IMR-90 (cell line): ENCODE results near the gene ACACA. TPM values are rescaled to one million over a fixed set of nuclear protein-coding genes. Genes with fewer than 3 reads are reported as not detected.
A peak's percentile ranks its signal among the peaks of the same experiment; 100 is the strongest.

Source experiments
- ATAC-seq: fragments of 200-7000 bp; cut with Tn5 transposase; 2 replicates; pipeline ENCODE4 v1.9.1; 2020; ENCODE audit warnings: low read depth, mild to moderate bottlenecking, moderate library complexity
- BruUV-seq: library from RNA; stranded (reverse); fragments of 400-500 nt; replicated peaks from 2 replicates; lab custom pipeline; 2021; lab: Mats Ljungman, UMichigan
- CTCF ChIA-PET: fragments of 300-600 bp; formaldehyde crosslinking; extraction: SDS; loops from one replicate; lab custom pipeline; 2021; ENCODE audit warnings: antibody characterized with exemption; lab: Yijun Ruan, JAX
- POLR2A ChIA-PET: fragments of 300-600 bp; sonication (Branson Sonifier 250); formaldehyde crosslinking; loops from one replicate; lab custom pipeline; 2022; ENCODE audit warnings: antibody characterized with exemption; ENCODE audit not compliant: unreplicated experiment; lab: Charles Lee
- DNase-seq: peaks from one replicate; pipeline ENCODE4 v3.0.0; 2013
- H2AFZ ChIP-seq: replicated peaks from 2 replicates; pipeline ENCODE3; 2013; ENCODE audit warnings: low read length, mild to moderate bottlenecking; ENCODE audit not compliant: poor library complexity
- H2AK5ac ChIP-seq: 2 replicates; pipeline ENCODE4 v1.6.1; 2013; ENCODE audit warnings: low read depth, low read length, inconsistent platforms
- H2AK9ac ChIP-seq: replicated peaks from 2 replicates; pipeline ENCODE3; 2013; ENCODE audit warnings: mild to moderate bottlenecking, low read depth, low read length, moderate library complexity; ENCODE audit not compliant: poor library complexity
- H2BK120ac ChIP-seq: 2 replicates; pipeline ENCODE4 v1.6.1; 2013; ENCODE audit warnings: low read depth, low read length, inconsistent platforms
- H2BK15ac ChIP-seq: 3 replicates; pipeline ENCODE4 v1.6.1; 2013; ENCODE audit warnings: low read depth, low read length, inconsistent platforms
- H2BK20ac ChIP-seq: 2 replicates; pipeline ENCODE4 v1.6.1; 2013; ENCODE audit warnings: low read depth, mild to moderate bottlenecking, inconsistent platforms, low read length, moderate library complexity
- H2BK5ac ChIP-seq: 2 replicates; pipeline ENCODE4 v1.6.1; 2013; ENCODE audit warnings: mild to moderate bottlenecking, low read depth, low read length, inconsistent platforms; ENCODE audit not compliant: poor library complexity, severe bottlenecking
- H3K14ac ChIP-seq: replicated peaks from 2 replicates; pipeline ENCODE4 v1.6.1; 2013; ENCODE audit warnings: low read depth, low read length, inconsistent platforms
- H3K18ac ChIP-seq: 2 replicates; pipeline ENCODE4 v1.6.1; 2013; ENCODE audit warnings: low read depth, low read length, control low read depth
- H3K23ac ChIP-seq: 2 replicates; pipeline ENCODE4 v1.6.1; 2013; ENCODE audit warnings: low read depth, low read length, inconsistent platforms
- H3K27ac ChIP-seq: 2 replicates; pipeline ENCODE4 v1.5.1; 2013; ENCODE audit warnings: mild to moderate bottlenecking, control low read depth, low read length; ENCODE audit not compliant: insufficient read depth
- H3K27me3 ChIP-seq: 2 replicates; pipeline ENCODE4 v1.6.1; 2013; ENCODE audit warnings: low read length; ENCODE audit not compliant: control insufficient read depth, insufficient read depth
- H3K36me3 ChIP-seq: 2 replicates; pipeline ENCODE4 v1.6.1; 2013; ENCODE audit warnings: low read length, mixed read lengths; ENCODE audit not compliant: control insufficient read depth, insufficient read depth
- H3K4ac ChIP-seq: 2 replicates; pipeline ENCODE4 v1.6.1; 2013; ENCODE audit warnings: low read depth, low read length, inconsistent platforms
- H3K4me1 ChIP-seq: 2 replicates; pipeline ENCODE4 v1.6.1; 2013; ENCODE audit warnings: low read length, mixed read lengths; ENCODE audit not compliant: control insufficient read depth, insufficient read depth
- H3K4me2 ChIP-seq: 2 replicates; pipeline ENCODE4 v1.6.1; 2013; ENCODE audit warnings: low read depth, mild to moderate bottlenecking, control low read depth, low read length, moderate library complexity
- H3K4me3 ChIP-seq: 2 replicates; pipeline ENCODE4 v1.5.1; 2013; ENCODE audit warnings: low read depth, mild to moderate bottlenecking, control low read depth, low read length, moderate library complexity; ENCODE audit not compliant: insufficient read depth
- H3K56ac ChIP-seq: 2 replicates; pipeline ENCODE4 v1.6.1; 2013; ENCODE audit warnings: low read length, inconsistent platforms; ENCODE audit not compliant: insufficient read depth; ENCODE audit errors: extremely low read depth
- H3K79me1 ChIP-seq, 2 experiments: 2 replicates each; pipeline ENCODE4 v1.6.1; 2013; ENCODE audit warnings: low read length in 2 of 2, inconsistent platforms in 1 of 2, low read depth in 1 of 2
- H3K9ac ChIP-seq: 2 replicates; pipeline ENCODE4 v1.6.1; 2013; ENCODE audit warnings: low read depth, low read length, control low read depth
- H3K9me1 ChIP-seq: 2 replicates; pipeline ENCODE4 v1.6.1; 2013; ENCODE audit warnings: low read length, inconsistent platforms; ENCODE audit not compliant: insufficient read depth
- H3K9me3 ChIP-seq: 2 replicates; pipeline ENCODE4 v1.6.1; 2013; ENCODE audit warnings: low read length; ENCODE audit not compliant: control insufficient read depth, insufficient read depth
- H4K20me1 ChIP-seq: 2 replicates; pipeline ENCODE4 v1.6.1; 2013; ENCODE audit warnings: low read length, inconsistent platforms; ENCODE audit not compliant: insufficient read depth
- H4K5ac ChIP-seq: 2 replicates; pipeline ENCODE4 v1.6.1; 2013; ENCODE audit warnings: mild to moderate bottlenecking, low read depth, low read length, control low read depth
- H4K8ac ChIP-seq, 2 experiments: 2 replicates each; pipeline ENCODE4 v1.6.1; 2013; ENCODE audit warnings: low read depth in 2 of 2, low read length in 2 of 2, control low read depth in 1 of 2, inconsistent platforms in 1 of 2
- H4K91ac ChIP-seq: 2 replicates; pipeline ENCODE4 v1.6.1; 2013; ENCODE audit warnings: low read depth, low read length, inconsistent platforms; ENCODE audit not compliant: insufficient read depth
- BHLHE40 ChIP-seq: fragments of 150-350 bp; IDR thresholded peaks from 2 replicates; pipeline ENCODE4 v1.6.1; 2016; ENCODE audit warnings: mild to moderate bottlenecking, low read depth, low read length
- CEBPB ChIP-seq: IDR thresholded peaks from 2 replicates; pipeline ENCODE4 v1.6.1; 2012; ENCODE audit warnings: low read depth, low read length, improper control_type of control experiment
- CTCF ChIP-seq: conservative IDR thresholded peaks from 2 replicates; pipeline ENCODE4 v1.5.1; 2012; ENCODE audit warnings: mild to moderate bottlenecking, low read depth, low read length, improper control_type of control experiment
- MAFK ChIP-seq: IDR thresholded peaks from 2 replicates; pipeline ENCODE4 v1.6.1; 2012; ENCODE audit warnings: low read depth, low read length, improper control_type of control experiment
- MXI1 ChIP-seq: IDR thresholded peaks from 2 replicates; pipeline ENCODE4 v1.6.1; 2012; ENCODE audit warnings: low read depth, mild to moderate bottlenecking, low read length, moderate library complexity, borderline replicate concordance
- NFE2L2 ChIP-seq: fragments of 150-350 bp; IDR thresholded peaks from 2 replicates; pipeline ENCODE4 v1.6.1; 2016; ENCODE audit warnings: low read depth, mild to moderate bottlenecking, low read length
- RFX5 ChIP-seq: IDR thresholded peaks from 2 replicates; pipeline ENCODE4 v1.8.0; 2012; ENCODE audit warnings: low read depth, mild to moderate bottlenecking, low read length, moderate library complexity
- SMC3 ChIP-seq: fragments of 150-350 bp; IDR thresholded peaks from 2 replicates; pipeline ENCODE4 v1.6.1; 2016; ENCODE audit warnings: low read depth, mild to moderate bottlenecking, antibody characterized with exemption, low read length, moderate library complexity
- WGBS, 2 experiments: methylation state at CpG; one replicate each; pipeline versions ENCODE4 v1.1.5 to v1.1.7; 2013; ENCODE audit warnings: missing lambda C conversion rate in 2 of 2; ENCODE audit not compliant: insufficient read length in 1 of 2; ENCODE audit errors: extremely low coverage in 2 of 2; 5-methylcytosine and 5-hydroxymethylcytosine counted together
- dilution Hi-C: fragments of 300-500 bp; cut with HindIII; formaldehyde crosslinking; loops from one replicate; pipeline ENCODE4 v1.14.3; 2018; ENCODE audit warnings: low sequenced_read_pairs; ENCODE audit not compliant: unreplicated experiment
- in situ Hi-C: fragments of 300-500 bp; cut with MboI; formaldehyde crosslinking; loops from 3 replicates; pipeline ENCODE4 v1.14.3; 2019; ENCODE audit warnings: low sequenced_read_pairs, inconsistent platforms, mixed read lengths
- intact Hi-C: fragments of 100-400 bp; cut with micrococcal nuclease; formaldehyde crosslinking; loops from 2 replicates; pipeline ENCODE4 v1.10.0; 2022
- polyA plus RNA-seq, 3 experiments: library from polyadenylated mRNA; depleted of rRNA; stranded (reverse); fragments of >200 nt; gene quantifications; 2 replicates each; pipeline ENCODE4 v1.2.3, GENCODE V29; 2012; ENCODE audit warnings: low replicate concordance in 1 of 3
- total RNA-seq: library from RNA; depleted of rRNA; stranded (reverse); fragments of >200 nt; gene quantifications from 2 replicates; pipeline ENCODE4 v1.2.3, GENCODE V29; 2012
- TF ChIP-seq, protein P1 (sequence below): fragments of 150-350 bp; IDR thresholded peaks from 2 replicates; pipeline ENCODE4 v1.6.1; 2017; ENCODE audit warnings: mild to moderate bottlenecking, antibody characterized with exemption, low read length, low read depth
- TF ChIP-seq, protein P2 (sequence below): fragments of 150-350 bp; IDR thresholded peaks from 2 replicates; pipeline ENCODE4 v1.6.1; 2016; ENCODE audit warnings: low read depth, mild to moderate bottlenecking, low read length, moderate library complexity, borderline replicate concordance

The ACACA gene
- total and polyA plus RNA-seq, 2 of the 4 experiments (the other 2 are of a cell fraction) = 21.3 to 39.1 TPM

DNA sequence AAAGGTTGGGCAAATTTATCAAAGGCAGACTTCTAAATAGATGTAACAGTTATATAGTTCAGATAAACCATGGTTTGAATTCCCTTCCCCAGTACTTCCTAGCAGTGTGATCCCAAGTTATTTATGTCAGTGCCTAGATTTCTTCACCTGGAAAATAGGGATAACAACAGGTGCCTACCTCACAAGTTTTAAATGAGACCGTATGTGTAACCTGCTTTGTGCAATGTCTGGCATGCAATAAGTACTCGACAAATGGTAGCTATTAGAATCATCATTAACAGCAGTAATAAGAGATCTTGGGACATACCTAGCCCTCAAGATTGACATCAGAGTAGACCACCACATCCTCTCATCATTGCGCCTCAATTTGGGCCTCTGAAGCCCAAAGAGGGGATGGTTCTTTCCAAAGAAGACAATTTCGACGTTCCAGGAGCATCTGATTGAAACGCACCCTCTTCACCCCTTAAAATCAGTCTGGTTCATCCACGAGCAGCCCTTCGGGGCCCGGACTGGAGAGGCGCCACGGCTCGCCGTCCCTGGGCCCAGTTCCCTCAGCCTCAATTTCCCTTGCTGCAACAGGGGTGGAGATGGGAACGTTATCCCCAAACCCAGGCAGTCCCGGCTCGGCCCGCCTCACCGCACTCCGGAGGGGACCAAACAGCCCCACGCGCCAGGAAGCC, 541 bp downstream of the ACACA start:
- ChIA-PET POLR2A (no interaction called here), CTCF (interaction anchor here (1.6 kb wide), 1 partner anchor 33 kb away, joined by 5 read pairs; no protein-coding TSS in a partner anchor)
- peak overlapping the region; percentile 96 for H3K14ac ChIP-seq
- dilution Hi-C loops = no loop called here
- H2AFZ ChIP-seq = peak overlapping the region; percentile 93
- H3K18ac ChIP-seq = peak overlapping the region; percentile 48
- peak overlapping the region; percentile 89 for H3K23ac ChIP-seq
- peak overlapping the region; percentile 93 for H2AK5ac ChIP-seq
- peak overlapping the region; percentile 94 for H3K9ac ChIP-seq
- H2BK120ac ChIP-seq = peak overlapping the region; percentile 56
- no peaks in the 10 kb centered on the region for H3K27me3 ChIP-seq
- no peaks in the 10 kb centered on the region for H3K9me3 ChIP-seq
- peak overlapping the region; percentile 49; the same call in 1 of the 2 replicates for H4K5ac ChIP-seq
- TF ChIP-seq CEBPB (no peak), CTCF (no peak), SMC3 (no peak), NFE2L2 (no peak), MAFK (no peak), MXI1 (no peak), RFX5 (no peak), BHLHE40 (no peak)
- TF ChIP-seq, protein P1, sequence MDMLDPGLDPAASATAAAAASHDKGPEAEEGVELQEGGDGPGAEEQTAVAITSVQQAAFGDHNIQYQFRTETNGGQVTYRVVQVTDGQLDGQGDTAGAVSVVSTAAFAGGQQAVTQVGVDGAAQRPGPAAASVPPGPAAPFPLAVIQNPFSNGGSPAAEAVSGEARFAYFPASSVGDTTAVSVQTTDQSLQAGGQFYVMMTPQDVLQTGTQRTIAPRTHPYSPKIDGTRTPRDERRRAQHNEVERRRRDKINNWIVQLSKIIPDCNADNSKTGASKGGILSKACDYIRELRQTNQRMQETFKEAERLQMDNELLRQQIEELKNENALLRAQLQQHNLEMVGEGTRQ = no peak
- TF ChIP-seq, protein P2, sequence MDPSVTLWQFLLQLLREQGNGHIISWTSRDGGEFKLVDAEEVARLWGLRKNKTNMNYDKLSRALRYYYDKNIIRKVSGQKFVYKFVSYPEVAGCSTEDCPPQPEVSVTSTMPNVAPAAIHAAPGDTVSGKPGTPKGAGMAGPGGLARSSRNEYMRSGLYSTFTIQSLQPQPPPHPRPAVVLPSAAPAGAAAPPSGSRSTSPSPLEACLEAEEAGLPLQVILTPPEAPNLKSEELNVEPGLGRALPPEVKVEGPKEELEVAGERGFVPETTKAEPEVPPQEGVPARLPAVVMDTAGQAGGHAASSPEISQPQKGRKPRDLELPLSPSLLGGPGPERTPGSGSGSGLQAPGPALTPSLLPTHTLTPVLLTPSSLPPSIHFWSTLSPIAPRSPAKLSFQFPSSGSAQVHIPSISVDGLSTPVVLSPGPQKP = no peak
- no peak overlapping the region for H2BK20ac ChIP-seq
- DNase-seq (no peak), ATAC-seq (peak; percentile 56)
- peaks cover 12% of the 10 kb centered on the region for H3K9me1 ChIP-seq
- intact Hi-C loops = loop anchor here (2.0 kb wide), 1 partner anchor 85 kb away; no protein-coding TSS in a partner anchor
- peak overlapping the region; percentile 18; the same call in 1 of the 3 replicates for H2BK15ac ChIP-seq
- peak overlapping the region; percentile 98 for H2AK9ac ChIP-seq
- in situ Hi-C loops = no loop called here
- peak overlapping the region; percentile 100 for H3K4me2 ChIP-seq
- BruUV-seq = no TSS peak
- peak overlapping the region; percentile 85 for H3K27ac ChIP-seq
- peak overlapping the region; percentile 66 for H3K4me3 ChIP-seq
- peak overlapping the region; percentile 77 to 82 for H4K8ac ChIP-seq
- 0% methylated on average over 3 of the region's 21 CpGs; no CpG with 5 or more reads in 1 of the 2 experiments for WGBS, 2 experiments
- H3K36me3 ChIP-seq = peaks cover 1% of the 10 kb centered on the region
- peak overlapping the region; percentile 70 for H2BK5ac ChIP-seq
- peak overlapping the region; percentile 97 for H3K4ac ChIP-seq
- H3K4me1 ChIP-seq = no peaks in the 10 kb centered on the region; the same call in 1 of the 2 replicates
- H4K91ac ChIP-seq = peak overlapping the region; percentile 89
- H4K20me1 ChIP-seq = no peaks in the 10 kb centered on the region
- H3K79me1 ChIP-seq = peaks cover 39 to 81% of the 10 kb centered on the region in 2 experiments
- peak overlapping the region; percentile 80 for H3K56ac ChIP-seq
